ENCODE data around the gene FLNA. TPM values are rescaled to one million over a fixed set of nuclear protein-coding genes. Genes with fewer than 3 reads are reported as not detected.

FLNA gene
- total RNA-seq, 2 donors from 2014 or later = 1,074 to 1,251 TPM

DNA sequence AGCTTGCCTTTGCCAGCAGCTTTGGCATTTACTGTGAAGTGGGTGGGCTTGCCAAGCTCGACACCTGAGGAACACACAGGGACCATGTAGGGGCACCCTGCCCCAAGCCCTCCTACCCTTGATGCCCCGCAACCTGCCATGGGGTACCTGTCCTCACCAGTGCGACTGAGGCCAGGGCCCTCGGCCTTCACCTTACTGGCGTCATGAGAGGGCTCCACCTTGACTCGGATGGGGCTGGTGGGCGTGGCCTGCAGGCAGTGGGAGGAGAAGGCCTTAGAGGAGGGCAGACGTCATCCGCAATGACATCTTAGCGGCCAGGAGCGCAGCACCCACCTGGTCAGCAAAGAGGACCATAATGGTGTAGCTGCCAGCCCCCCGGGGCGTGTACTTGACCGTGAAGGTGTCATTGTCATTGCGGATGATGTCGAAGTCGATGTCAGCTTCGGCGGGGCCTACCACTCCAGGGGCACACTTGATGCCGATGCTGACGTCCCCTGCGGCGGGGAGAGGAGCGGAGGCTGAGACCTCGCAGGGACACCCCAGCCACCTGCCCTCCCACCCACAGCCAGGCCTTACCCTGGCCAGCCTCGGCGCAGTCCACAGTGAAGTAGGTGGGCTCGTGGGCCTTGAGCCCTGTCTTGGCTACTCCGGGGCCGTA, 12.2 kb downstream of the FLNA start:
- H3K27me3 ChIP-seq (ENCODE audit: control insufficient read depth, insufficient read depth, low read length, poor library complexity, severe bottlenecking) = no peaks in the 10 kb centered on the region
- DNase-seq = no peak
- Mint-ChIP-seq H3K9me3 (peaks cover 60% of the 10 kb centered on the region), H3K27ac (no peak overlapping the region), H3K4me1 (no peaks in the 10 kb centered on the region), H3K4me3 (no peak overlapping the region), H3K36me3 (ENCODE audit: low read depth) (peaks cover 57% of the 10 kb centered on the region), H3K27me3 (ENCODE audit: insufficient read depth) (no peaks in the 10 kb centered on the region)
- H3K9me3 ChIP-seq (ENCODE audit: control insufficient read depth, low read length) = no peaks in the 10 kb centered on the region
- H3K27ac ChIP-seq (ENCODE audit: low read depth, low read length) = no peak overlapping the region
- TF ChIP-seq, protein P1, sequence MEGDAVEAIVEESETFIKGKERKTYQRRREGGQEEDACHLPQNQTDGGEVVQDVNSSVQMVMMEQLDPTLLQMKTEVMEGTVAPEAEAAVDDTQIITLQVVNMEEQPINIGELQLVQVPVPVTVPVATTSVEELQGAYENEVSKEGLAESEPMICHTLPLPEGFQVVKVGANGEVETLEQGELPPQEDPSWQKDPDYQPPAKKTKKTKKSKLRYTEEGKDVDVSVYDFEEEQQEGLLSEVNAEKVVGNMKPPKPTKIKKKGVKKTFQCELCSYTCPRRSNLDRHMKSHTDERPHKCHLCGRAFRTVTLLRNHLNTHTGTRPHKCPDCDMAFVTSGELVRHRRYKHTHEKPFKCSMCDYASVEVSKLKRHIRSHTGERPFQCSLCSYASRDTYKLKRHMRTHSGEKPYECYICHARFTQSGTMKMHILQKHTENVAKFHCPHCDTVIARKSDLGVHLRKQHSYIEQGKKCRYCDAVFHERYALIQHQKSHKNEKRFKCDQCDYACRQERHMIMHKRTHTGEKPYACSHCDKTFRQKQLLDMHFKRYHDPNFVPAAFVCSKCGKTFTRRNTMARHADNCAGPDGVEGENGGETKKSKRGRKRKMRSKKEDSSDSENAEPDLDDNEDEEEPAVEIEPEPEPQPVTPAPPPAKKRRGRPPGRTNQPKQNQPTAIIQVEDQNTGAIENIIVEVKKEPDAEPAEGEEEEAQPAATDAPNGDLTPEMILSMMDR (conservative IDR thresholded peaks at IDR 0.05) = no peak
- 95 to 97% methylated on average over 14 to 30 of the region's 30 CpGs for WGBS, 2 experiments (ENCODE audit: insufficient coverage in 1 of 2, insufficient read length in 1 of 2)
- peaks cover 69% of the 10 kb centered on the region for H3K36me3 ChIP-seq (ENCODE audit: control insufficient read depth, insufficient read depth, low read length)
- H3K4me1 ChIP-seq (ENCODE audit: control insufficient read depth, insufficient read depth, low read length) = no peaks in the 10 kb centered on the region
- H3K9ac ChIP-seq (ENCODE audit: extremely low read depth, low read length, poor library complexity, severe bottlenecking) = no peak overlapping the region
- H3K4me3 ChIP-seq (ENCODE audit: low read length) = no peak overlapping the region

DNA sequence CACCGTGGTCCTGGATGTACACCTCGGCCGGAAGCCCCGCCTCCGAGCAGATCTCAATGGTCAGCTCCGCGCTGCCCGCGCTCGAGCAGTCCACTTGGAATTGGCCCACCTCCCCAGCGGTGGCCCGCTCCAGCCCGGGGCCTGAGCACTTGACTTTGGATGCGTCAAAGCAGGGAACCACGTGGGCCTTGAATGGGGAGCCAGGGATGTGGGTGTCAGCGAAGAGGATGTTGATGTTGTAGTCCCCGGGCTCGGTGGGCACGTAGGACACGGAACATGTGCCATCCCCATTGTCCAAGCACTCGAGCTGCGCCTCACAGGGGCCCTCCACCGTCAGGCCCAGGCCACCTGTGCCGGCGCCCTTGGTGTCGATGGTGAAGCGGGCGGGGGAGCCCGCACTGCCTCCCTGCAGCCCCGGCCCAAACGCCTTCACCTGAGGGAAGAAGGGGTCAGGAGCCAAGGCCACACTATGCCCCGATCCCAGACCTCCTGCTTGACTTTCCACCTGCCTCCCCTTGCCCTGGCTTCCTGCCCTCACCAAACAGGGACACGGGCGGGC, 14.2 kb downstream of the FLNA start:
- Histone ChIP-seq H3K4me1 (ENCODE audit: control insufficient read depth, insufficient read depth, low read length) (no peaks in the 10 kb centered on the region), H3K4me3 (ENCODE audit: low read length) (no peak overlapping the region), H3K27ac (ENCODE audit: low read depth, low read length) (no peak overlapping the region), H3K27me3 (ENCODE audit: control insufficient read depth, insufficient read depth, low read length, poor library complexity, severe bottlenecking) (no peaks in the 10 kb centered on the region), H3K9ac (ENCODE audit: extremely low read depth, low read length, poor library complexity, severe bottlenecking) (no peak overlapping the region), H3K36me3 (ENCODE audit: control insufficient read depth, insufficient read depth, low read length) (peaks cover 56% of the 10 kb centered on the region), H3K9me3 (ENCODE audit: control insufficient read depth, low read length) (no peaks in the 10 kb centered on the region)
- TF ChIP-seq, protein P1 (conservative IDR thresholded peaks at IDR 0.05) = no peak
- Mint-ChIP-seq H3K9me3 (peaks cover 60% of the 10 kb centered on the region), H3K27me3 (ENCODE audit: insufficient read depth) (no peaks in the 10 kb centered on the region), H3K27ac (no peak overlapping the region), H3K36me3 (ENCODE audit: low read depth) (peaks cover 57% of the 10 kb centered on the region), H3K4me1 (no peaks in the 10 kb centered on the region), H3K4me3 (no peak overlapping the region)
- DNase-seq = no peak
- 97 to 100% methylated on average over 2 to 34 of the region's 34 CpGs for WGBS, 2 experiments (ENCODE audit: insufficient coverage in 1 of 2, insufficient read length in 1 of 2)

DNA sequence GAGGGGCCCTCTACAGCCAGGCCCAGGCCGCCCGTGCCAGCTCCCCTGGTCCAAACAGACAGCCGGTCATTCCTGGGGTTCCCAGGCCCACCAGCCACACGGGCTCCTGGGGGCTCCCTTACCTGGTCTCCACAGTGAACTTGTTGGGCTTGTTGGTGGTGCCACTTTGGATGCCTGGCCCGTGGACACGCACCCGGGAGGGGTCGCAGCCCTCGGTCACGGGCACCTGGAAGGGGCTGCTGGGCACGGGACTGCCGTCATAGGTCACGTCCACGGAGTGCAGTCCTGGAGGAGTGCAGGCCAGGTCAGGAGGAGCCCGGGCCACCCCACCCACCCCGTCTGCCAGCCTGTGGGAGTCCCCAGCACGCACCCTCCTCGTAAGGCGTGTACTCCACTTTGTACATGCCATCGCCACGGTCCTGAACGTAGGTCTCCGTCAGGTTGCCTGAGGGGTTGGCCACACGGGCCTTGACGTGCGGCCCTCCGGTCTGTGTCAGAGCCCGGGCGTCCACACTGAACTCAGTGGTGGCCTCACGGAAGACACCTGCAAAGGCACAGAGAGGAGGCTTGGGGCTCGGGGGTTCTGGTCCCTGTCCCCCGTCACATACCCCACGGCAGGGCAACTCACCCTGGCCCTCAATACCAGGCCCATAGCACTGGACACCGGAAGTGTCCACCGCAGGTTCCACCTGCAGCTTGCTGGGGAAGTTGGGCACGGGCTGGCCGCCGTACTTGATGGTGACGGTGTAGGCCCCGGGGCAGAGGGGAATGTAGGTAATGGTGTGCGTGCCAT, 14.9 kb downstream of the FLNA start:
- TF ChIP-seq, protein P1 (conservative IDR thresholded peaks at IDR 0.05) = no peak
- H3K27ac ChIP-seq (ENCODE audit: low read depth, low read length) = no peak overlapping the region
- no peaks in the 10 kb centered on the region for H3K27me3 Mint-ChIP-seq (ENCODE audit: insufficient read depth)
- H3K4me1 Mint-ChIP-seq = no peaks in the 10 kb centered on the region
- H3K9ac ChIP-seq (ENCODE audit: extremely low read depth, low read length, poor library complexity, severe bottlenecking) = no peak overlapping the region
- peaks cover 51% of the 10 kb centered on the region for H3K36me3 Mint-ChIP-seq (ENCODE audit: low read depth)
- 95 to 96% methylated on average over 7 to 41 of the region's 41 CpGs for WGBS, 2 experiments (ENCODE audit: insufficient coverage in 1 of 2, insufficient read length in 1 of 2)
- H3K9me3 Mint-ChIP-seq = peaks cover 54% of the 10 kb centered on the region
- H3K4me3 Mint-ChIP-seq = no peak overlapping the region
- no peaks in the 10 kb centered on the region for H3K9me3 ChIP-seq (ENCODE audit: control insufficient read depth, low read length)
- peaks cover 56% of the 10 kb centered on the region for H3K36me3 ChIP-seq (ENCODE audit: control insufficient read depth, insufficient read depth, low read length)
- no peak for DNase-seq
- H3K27ac Mint-ChIP-seq = no peak overlapping the region
- no peaks in the 10 kb centered on the region for H3K4me1 ChIP-seq (ENCODE audit: control insufficient read depth, insufficient read depth, low read length)
- H3K4me3 ChIP-seq (ENCODE audit: low read length) = no peak overlapping the region
- H3K27me3 ChIP-seq (ENCODE audit: control insufficient read depth, insufficient read depth, low read length, poor library complexity, severe bottlenecking) = no peaks in the 10 kb centered on the region
